ENCODE measurements around the gene THAP3.
"Not testable (repeated sequence)": the region's sequence is repeated elsewhere in the genome, so short reads cannot be mapped to it uniquely, and the experiment has no call there.

Gene THAP3

GRCh38 chr1:6635161-6635909 is 10.7 kb downstream of the THAP3 start:
- DNase-seq (ENCODE audit: low read depth in 2 of 2), result no peak

DNA sequence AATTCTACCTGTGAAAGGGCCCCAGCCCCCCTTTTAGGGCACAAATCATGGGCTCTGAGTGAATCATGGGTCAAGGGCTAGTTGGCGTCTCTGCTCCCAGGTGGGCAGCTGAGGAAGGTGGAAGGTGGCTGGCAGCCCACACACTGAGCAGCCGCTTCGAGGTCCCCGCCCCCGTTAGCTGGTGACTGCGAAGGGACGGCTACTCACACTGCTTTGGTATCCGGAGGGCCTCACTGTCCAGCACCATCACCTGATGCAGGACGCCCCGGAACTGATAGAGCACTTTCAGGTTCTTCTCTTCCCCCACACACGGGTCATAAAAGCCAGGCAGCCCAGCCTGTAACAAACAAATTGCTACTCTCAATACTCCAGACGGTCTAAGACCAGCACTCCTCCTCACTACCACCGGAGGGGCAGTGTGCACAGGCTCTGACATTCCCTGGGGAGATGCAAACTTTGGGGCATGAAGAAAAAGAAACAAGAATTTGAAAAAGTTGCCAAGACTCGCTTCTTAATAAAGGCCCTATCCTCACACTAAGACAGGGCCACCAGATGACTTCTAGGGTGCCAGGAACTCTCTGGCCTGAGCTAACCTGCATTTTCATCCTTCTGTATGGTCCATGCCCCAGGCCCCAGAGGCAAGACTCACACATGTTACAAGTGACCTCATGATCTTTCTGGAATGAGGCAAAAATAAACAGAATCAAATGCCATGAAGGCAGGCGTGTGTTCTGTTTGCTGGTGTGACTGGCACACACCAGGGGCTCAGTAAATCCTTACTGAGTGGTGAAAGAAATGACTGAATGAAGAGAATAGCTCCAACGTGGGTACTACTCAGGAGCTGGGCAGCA is 11.5 kb downstream of the THAP3 start:
- no peak for DNase-seq (ENCODE audit: low read depth in 2 of 2)

- not testable (repeated sequence) for DNase-seq (ENCODE audit: low read depth in 2 of 2)
Observed at GRCh38 chr1:6636778-6637177, 12.1 kb downstream of the THAP3 start.

DNA sequence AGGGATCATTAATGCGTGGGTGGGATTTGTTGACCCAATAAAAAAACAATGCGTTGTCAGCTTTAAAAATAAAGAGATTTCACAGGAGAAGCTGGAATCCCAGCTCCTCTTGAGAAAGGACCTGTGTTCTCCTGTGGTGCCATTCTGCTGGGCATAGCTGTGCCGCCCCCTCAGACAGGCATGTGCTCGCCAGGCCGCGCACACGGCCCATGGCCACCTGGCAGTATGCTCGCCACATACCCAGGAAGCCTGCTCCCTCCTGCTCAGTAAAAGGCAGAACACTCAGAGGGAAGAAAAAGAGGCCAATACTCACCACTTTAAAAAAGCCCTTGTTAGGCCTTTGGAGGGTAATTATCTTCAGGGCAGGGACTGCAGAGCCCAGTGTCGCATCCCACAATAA is 13.1 kb downstream of the THAP3 start:
- DNase-seq (ENCODE audit: low read depth in 2 of 2), result no peak

- no peak for DNase-seq (ENCODE audit: low read depth in 2 of 2)
Observed at GRCh38 chr1:6638226-6638625, 13.6 kb downstream of the THAP3 start.

GRCh38 chr1:6640867-6641266 is 16.2 kb downstream of the THAP3 start:
- not testable (repeated sequence) for DNase-seq (ENCODE audit: low read depth in 2 of 2)

DNA sequence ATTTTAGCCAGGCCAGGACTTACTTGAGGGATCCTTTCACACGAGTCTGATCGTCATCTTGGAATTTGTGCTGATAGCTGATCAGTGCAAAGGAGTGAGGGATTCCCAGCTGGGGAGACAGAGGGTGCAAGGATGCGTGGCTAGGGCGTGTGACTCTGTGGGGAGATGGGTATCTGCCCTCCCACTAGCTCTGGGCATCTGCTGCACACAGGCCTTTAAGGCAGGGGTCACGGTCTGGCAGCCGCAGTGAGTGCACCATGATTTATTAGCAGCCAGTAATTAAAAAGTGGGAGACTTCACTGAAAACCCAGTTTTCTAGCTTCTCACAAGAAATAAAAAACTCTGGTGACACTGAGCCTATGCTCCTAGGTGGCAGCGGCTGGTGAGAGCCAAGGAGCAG is 20.4 kb downstream of the THAP3 start:
- no peak for DNase-seq (ENCODE audit: low read depth in 2 of 2)

- DNase-seq (ENCODE audit: low read depth in 2 of 2), result no peak
Observed at GRCh38 chr1:6646499-6647148, 22.0 kb downstream of the THAP3 start.

DNA sequence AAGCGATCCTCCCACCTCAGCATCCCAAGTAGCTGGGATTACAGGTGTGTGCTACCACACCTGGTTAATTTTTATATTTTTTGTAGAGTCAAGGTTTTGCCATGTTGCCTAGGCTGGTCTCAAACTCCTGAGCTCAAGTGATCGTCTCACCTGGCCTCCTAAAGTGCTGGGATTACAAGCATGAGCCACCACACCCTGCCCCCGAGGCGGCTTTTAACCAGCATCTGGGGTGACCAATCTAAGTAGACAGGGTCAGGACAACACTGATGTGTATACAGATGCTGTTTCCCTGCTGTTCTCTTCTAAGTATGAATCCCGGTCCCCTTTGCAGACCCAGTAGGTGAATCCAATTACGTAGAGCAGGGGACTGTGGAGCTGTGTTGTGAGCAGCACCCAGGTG is 23.9 kb downstream of the THAP3 start:
- no peak for DNase-seq (ENCODE audit: low read depth in 2 of 2)

DNA sequence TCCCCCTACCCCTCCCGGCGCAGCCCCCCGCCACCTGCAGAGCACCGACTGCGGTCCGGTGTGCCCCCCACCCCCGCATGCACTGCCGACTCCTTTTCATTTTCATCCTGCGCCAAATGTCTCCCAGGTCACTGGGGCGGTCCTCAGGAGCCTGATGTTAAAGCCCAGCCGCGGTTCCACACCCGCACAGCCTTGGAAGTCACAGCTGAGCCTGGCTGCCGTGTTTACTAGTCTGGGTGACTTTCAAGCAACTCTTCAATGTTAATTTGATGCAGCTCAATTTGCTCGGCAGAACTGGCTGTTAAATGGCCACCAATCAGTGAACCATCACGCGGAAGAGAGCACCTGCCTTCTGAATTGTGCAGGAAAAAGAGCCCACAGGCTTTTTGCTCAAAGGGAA is 27.2 kb downstream of the THAP3 start:
- no peak for DNase-seq (ENCODE audit: low read depth in 2 of 2)

DNA sequence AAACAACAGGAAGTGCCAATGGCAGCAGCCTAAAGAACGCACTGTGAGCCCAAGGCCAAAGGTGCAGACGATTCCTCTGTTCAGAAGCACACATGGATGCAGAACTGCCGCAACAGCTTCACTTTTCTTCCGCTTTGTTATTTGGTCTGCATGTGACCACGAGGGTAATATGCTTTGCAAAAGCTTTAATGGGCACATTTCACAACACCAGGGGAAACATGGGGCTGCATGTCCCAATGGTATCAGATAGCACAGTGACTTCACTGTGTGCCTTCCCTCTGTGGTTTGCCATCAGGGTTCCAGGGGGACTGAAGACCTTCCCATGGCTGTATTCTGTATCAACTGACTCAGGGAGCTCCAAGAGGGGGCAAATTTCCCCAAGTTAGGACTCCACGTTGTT is 28.3 kb downstream of the THAP3 start:
- DNase-seq (ENCODE audit: low read depth in 2 of 2), result no peak

GRCh38 chr1:6653436-6654290 is 29.0 kb downstream of the THAP3 start:
- DNase-seq (ENCODE audit: low read depth in 2 of 2), result no peak

DNA sequence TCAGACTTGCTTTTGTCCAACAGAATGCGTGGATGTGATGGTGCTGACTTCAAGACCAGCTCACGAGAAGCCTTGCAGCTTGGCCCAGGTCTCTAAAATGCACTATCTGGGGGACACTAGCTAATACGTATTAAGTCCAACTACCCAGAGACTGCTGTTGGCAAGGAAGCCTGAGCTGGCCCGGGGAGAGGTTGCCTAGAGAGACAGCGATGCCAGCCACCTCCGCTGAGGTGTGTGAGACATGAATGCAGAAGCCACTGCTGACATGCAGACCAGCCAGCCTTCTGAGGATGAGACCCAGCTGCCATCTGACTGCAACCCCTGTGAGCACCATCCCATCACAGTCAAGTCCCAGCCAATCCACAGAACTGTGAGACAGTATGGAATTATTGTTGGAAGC is 32.5 kb downstream of the THAP3 start:
- DNase-seq (ENCODE audit: low read depth in 2 of 2), result no peak

DNA sequence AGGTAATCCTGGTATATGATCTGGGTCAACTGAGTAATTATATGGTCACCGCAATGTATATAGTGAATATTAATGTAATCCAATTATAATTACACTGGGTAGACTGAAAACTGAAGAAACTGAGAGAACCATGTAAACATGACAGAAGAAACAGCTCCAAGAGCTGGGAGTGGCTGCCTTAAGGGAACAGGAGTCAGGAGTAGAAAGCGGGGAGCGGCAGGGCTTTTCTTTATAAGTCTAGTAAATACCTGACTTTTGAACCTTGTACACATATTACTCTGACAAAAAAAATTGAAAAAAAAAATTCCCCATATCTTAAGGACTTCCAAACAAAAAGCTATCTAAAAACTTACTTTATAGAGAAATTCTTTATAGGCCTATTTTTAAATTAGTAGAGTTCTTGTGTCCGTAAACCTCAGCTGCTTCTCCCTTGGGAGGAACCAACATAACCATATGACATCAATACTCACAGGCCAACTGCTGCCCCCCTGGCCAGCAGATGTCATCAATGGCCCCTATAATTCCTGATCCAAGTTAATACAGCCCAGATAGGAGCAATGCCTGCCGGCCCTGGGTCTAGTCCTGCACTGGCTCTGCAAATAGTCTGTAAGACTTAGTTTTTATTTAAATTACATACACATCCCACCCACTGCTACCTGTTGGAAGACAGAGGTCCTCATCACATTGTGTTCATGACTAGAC is 33.8 kb downstream of the THAP3 start:
- DNase-seq (ENCODE audit: low read depth in 2 of 2), result no peak

- no peak for DNase-seq (ENCODE audit: low read depth in 2 of 2)
Observed at GRCh38 chr1:6660415-6661049, 35.9 kb downstream of the THAP3 start.

- not testable (repeated sequence) for DNase-seq (ENCODE audit: low read depth in 2 of 2)
Observed at GRCh38 chr1:6662468-6662867, 37.8 kb downstream of the THAP3 start.

DNA sequence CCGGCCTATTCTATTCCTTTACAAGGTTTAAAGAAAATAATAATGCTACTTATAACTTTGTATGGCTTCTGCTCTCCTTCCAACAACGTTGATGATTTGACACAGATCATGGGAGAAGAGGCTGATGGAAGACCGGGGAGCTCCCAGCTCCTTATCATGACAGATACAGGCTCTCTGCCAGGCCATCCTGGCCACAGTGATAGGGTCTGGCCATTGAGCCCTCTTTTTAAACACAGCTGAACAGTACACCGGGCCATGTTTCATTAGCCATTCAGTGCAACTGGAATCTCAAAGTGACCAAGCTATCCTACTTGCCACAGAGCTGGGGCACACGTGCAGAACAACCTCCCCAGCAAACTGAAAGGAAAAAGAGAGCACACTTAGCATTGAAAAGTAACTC is 42.0 kb downstream of the THAP3 start:
- no peak for DNase-seq (ENCODE audit: low read depth in 2 of 2)

- no peak for DNase-seq (ENCODE audit: low read depth in 2 of 2)
Observed at GRCh38 chr1:6667139-6667538, 42.5 kb downstream of the THAP3 start.

DNA sequence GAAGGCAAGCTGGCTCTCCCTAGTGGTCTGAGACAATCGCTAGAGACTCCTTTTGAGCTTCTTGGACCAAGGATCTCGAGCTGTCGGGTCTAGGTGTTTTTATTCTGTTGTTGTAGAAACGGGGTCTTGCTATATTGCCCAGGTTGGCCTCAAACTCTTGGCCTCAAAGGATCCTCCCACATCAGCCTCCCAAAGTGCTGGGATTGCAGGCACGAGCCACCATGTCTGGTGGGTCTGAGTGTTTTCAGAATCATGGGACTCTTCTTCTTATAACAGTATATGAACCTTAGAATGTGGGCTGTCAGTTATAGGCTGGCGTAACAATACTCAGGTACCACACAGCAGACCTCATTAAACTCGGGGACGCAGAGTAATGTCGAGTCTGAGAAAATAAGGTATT is 43.8 kb downstream of the THAP3 start:
- DNase-seq (ENCODE audit: low read depth in 2 of 2), result no peak

GRCh38 chr1:6672558-6672957 is 47.9 kb downstream of the THAP3 start:
- DNase-seq (ENCODE audit: low read depth in 2 of 2), result no peak
